Prostate gland (tissue), 2 donors: ENCODE measurements around the gene KLHL6.

Source experiments
- POLR2A ChIP-seq: fragments of 450-650 bp; IDR thresholded peaks from one replicate; pipeline ENCODE4 v1.6.1; 2016; ENCODE audit warnings: antibody characterized with exemption, mild to moderate bottlenecking
- POLR2AphosphoS5 ChIP-seq: sonication (generic); formaldehyde crosslinking; IDR thresholded peaks from one replicate; pipeline ENCODE4 v1.6.1; 2017; ENCODE audit warnings: antibody characterized with exemption
- TF ChIP-seq, protein P1 (sequence below), 4 experiments: fragments of 200-600 bp in 2 of 4; fragments of 450-650 bp in 2 of 4; sonication (generic) in 2 of 4; IDR thresholded peaks; 1 replicate in 3 of 4; 2 replicates in 1 of 4; pipeline ENCODE4 v1.5.1; 2016 to 2019; ENCODE audit warnings: antibody characterized with exemption in 4 of 4, mild to moderate bottlenecking in 2 of 4, moderate library complexity in 2 of 4

DNA sequence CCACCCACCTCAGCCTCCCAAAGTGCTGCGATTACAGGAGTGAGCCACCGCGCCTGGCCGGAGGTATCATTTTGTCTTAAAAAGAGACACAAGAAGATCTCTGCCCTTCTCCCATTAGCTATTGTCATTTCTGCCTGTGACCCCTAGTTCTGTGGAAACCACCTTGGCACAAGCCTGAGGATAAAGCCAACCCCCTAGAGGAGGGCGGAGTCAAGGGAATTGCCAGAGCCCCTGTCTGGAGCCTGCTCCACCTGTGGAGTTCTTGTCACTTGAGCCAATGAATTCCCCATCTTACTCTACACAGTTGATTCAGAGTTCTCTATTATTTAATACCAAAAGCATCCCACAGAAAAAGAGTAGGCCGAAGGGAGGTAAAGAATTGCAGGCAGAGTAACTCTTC, 34.9 kb upstream of the KLHL6 start:
- TF ChIP-seq, protein P1, sequence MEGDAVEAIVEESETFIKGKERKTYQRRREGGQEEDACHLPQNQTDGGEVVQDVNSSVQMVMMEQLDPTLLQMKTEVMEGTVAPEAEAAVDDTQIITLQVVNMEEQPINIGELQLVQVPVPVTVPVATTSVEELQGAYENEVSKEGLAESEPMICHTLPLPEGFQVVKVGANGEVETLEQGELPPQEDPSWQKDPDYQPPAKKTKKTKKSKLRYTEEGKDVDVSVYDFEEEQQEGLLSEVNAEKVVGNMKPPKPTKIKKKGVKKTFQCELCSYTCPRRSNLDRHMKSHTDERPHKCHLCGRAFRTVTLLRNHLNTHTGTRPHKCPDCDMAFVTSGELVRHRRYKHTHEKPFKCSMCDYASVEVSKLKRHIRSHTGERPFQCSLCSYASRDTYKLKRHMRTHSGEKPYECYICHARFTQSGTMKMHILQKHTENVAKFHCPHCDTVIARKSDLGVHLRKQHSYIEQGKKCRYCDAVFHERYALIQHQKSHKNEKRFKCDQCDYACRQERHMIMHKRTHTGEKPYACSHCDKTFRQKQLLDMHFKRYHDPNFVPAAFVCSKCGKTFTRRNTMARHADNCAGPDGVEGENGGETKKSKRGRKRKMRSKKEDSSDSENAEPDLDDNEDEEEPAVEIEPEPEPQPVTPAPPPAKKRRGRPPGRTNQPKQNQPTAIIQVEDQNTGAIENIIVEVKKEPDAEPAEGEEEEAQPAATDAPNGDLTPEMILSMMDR (IDR thresholded peaks at IDR 0.05), result no peak
- TF ChIP-seq POLR2AphosphoS5 (no peak), POLR2A (no peak)
